Liver (tissue), 9 donors: ENCODE measurements around the gene ESD. TPM values are rescaled to one million over a fixed set of nuclear protein-coding genes. Genes with fewer than 3 reads are reported as not detected.

ENCODE experiments used
- DNase-seq: peaks from one replicate; pipeline ENCODE4 v3.0.0-alpha.2; 2017; ENCODE audit warnings: low spot score
- H3K27ac ChIP-seq, 2 donors: one replicate each; pipeline ENCODE4 v1.7.0; 2013; ENCODE audit warnings: inconsistent platforms in 2 of 2, low read length in 2 of 2, control low read depth in 1 of 2, low read depth in 1 of 2, mild to moderate bottlenecking in 1 of 2
- H3K27me3 ChIP-seq, 4 donors: one replicate each; pipeline versions ENCODE4 v1.6.1 to v1.7.0; 2013; ENCODE audit warnings: low read length in 3 of 4, inconsistent platforms in 1 of 4, mild to moderate bottlenecking in 1 of 4, moderate library complexity in 1 of 4; ENCODE audit not compliant: control insufficient read depth in 4 of 4, insufficient read depth in 4 of 4
- H3K36me3 ChIP-seq, 4 donors: one replicate each; pipeline versions ENCODE4 v1.6.1 to v1.7.0; 2013; ENCODE audit warnings: low read length in 3 of 4, mild to moderate bottlenecking in 3 of 4, low read depth in 1 of 4, moderate library complexity in 1 of 4; ENCODE audit not compliant: control insufficient read depth in 4 of 4, insufficient read depth in 3 of 4
- H3K4me1 ChIP-seq, 4 donors: one replicate each; pipeline versions ENCODE4 v1.6.1 to v1.7.0; 2013; ENCODE audit warnings: low read length in 3 of 4, mild to moderate bottlenecking in 3 of 4, moderate library complexity in 1 of 4; ENCODE audit not compliant: control insufficient read depth in 4 of 4, insufficient read depth in 4 of 4
- H3K4me3 ChIP-seq, 3 donors: one replicate each; pipeline versions ENCODE4 v1.6.1 to v1.7.0; 2013; ENCODE audit warnings: low read length in 3 of 3, control low read depth in 1 of 3, low read depth in 1 of 3, mild to moderate bottlenecking in 1 of 3
- H3K9ac ChIP-seq, 2 donors: one replicate each; pipeline ENCODE4 v1.7.0; 2013; ENCODE audit warnings: low read length in 2 of 2, mild to moderate bottlenecking in 2 of 2, moderate library complexity in 2 of 2, control low read depth in 1 of 2, low read depth in 1 of 2
- H3K9me3 ChIP-seq, 4 donors: one replicate each; pipeline versions ENCODE4 v1.6.1 to v1.7.0; 2013; ENCODE audit warnings: low read length in 3 of 4; ENCODE audit not compliant: control insufficient read depth in 4 of 4
- ATF3 ChIP-seq: IDR thresholded peaks from 2 replicates; pipeline ENCODE4 v1.6.1; 2016; ENCODE audit warnings: antibody characterized with exemption
- CTCF ChIP-seq: fragments of 150-350 bp; IDR thresholded peaks from 2 replicates; pipeline ENCODE4 v1.5.1; 2017; ENCODE audit warnings: improper control_type of control experiment, low read depth, low read length; ENCODE audit not compliant: missing input control
- EGR1 ChIP-seq, 2 donors: IDR thresholded peaks; 2 replicates each; pipeline ENCODE4 v1.6.1; 2016 to 2018; ENCODE audit warnings: antibody characterized with exemption in 2 of 2, low read depth in 2 of 2
- FOXA1 ChIP-seq: IDR thresholded peaks from 2 replicates; pipeline ENCODE4 v1.6.1; 2016; ENCODE audit warnings: antibody characterized with exemption
- FOXA2 ChIP-seq: IDR thresholded peaks from 2 replicates; pipeline ENCODE4 v1.6.1; 2016; ENCODE audit warnings: antibody characterized with exemption
- GABPA ChIP-seq, 2 donors: IDR thresholded peaks in 1 of 2; conservative IDR thresholded peaks in 1 of 2; 2 replicates each; pipeline ENCODE4 v1.6.1; 2016; ENCODE audit warnings: antibody characterized with exemption in 2 of 2, mild to moderate bottlenecking in 1 of 2, moderate library complexity in 1 of 2
- HNF4A ChIP-seq, 2 donors: conservative IDR thresholded peaks; 2 replicates each; pipeline ENCODE4 v1.6.1; 2016; ENCODE audit warnings: antibody characterized with exemption in 2 of 2, mild to moderate bottlenecking in 2 of 2
- HNF4G ChIP-seq: IDR thresholded peaks from 2 replicates; pipeline ENCODE4 v1.6.1; 2016; ENCODE audit warnings: antibody characterized with exemption
- JUND ChIP-seq, 2 donors: IDR thresholded peaks; 2 replicates each; pipeline ENCODE4 v1.6.1; 2016; ENCODE audit warnings: antibody characterized with exemption in 2 of 2
- MAX ChIP-seq: IDR thresholded peaks from 2 replicates; pipeline ENCODE4 v1.6.1; 2016; ENCODE audit warnings: antibody characterized with exemption
- NR2F2 ChIP-seq: IDR thresholded peaks from 2 replicates; pipeline ENCODE4 v1.6.1; 2016; ENCODE audit warnings: antibody characterized with exemption
- RAD21 ChIP-seq, 2 donors: IDR thresholded peaks; 2 replicates each; pipeline ENCODE4 v1.6.1; 2016; ENCODE audit warnings: antibody characterized with exemption in 2 of 2, mild to moderate bottlenecking in 2 of 2
- RXRA ChIP-seq, 2 donors: IDR thresholded peaks; 2 replicates each; pipeline ENCODE4 v1.6.1; 2017 to 2018; ENCODE audit warnings: antibody characterized with exemption in 2 of 2, mild to moderate bottlenecking in 1 of 2
- SP1 ChIP-seq: IDR thresholded peaks from 2 replicates; pipeline ENCODE4 v1.6.1; 2018; ENCODE audit warnings: antibody characterized with exemption, mild to moderate bottlenecking
- TAF1 ChIP-seq: conservative IDR thresholded peaks from 2 replicates; pipeline ENCODE4 v1.6.1; 2016; ENCODE audit warnings: antibody characterized with exemption, mild to moderate bottlenecking
- YY1 ChIP-seq: IDR thresholded peaks from 2 replicates; pipeline ENCODE4 v1.6.1; 2016; ENCODE audit warnings: antibody characterized with exemption, mild to moderate bottlenecking
- WGBS: extraction: QIAGEN DNeasy Blood & Tissue Kit; methylation state at CpG from one replicate; pipeline ENCODE4 v1.1.7; 2013; 5-methylcytosine and 5-hydroxymethylcytosine counted together
- polyA plus RNA-seq, 2 donors: library from polyadenylated mRNA; stranded (reverse) in 1 of 2; unstranded in 1 of 2; fragments of 200-250 nt in 1 of 2; fragments of >200 nt in 1 of 2; fragmentation: Nextera tagmentation in 1 of 2; extraction: Ambion mirVana in 1 of 2; gene quantifications; one replicate each; pipeline versions ENCODE4 v1.2.1 to v1.2.3, GENCODE V29; 2013 to 2015
- total RNA-seq, 2 donors: library from RNA; depleted of rRNA; stranded (reverse); fragments of >200 nt; gene quantifications; one replicate each; pipeline ENCODE4 v1.2.3, GENCODE V29; 2014
- TF ChIP-seq, protein P1 (sequence below): IDR thresholded peaks from 2 replicates; pipeline ENCODE4 v1.6.1; 2016; ENCODE audit warnings: antibody characterized with exemption
- TF ChIP-seq, protein P2 (sequence below): IDR thresholded peaks from 2 replicates; pipeline ENCODE4 v1.6.1; 2016; ENCODE audit warnings: antibody characterized with exemption, mild to moderate bottlenecking
- donor health status: healthy.
- donor health status: healthy.
- donor health status: healthy.
- donor health status: healthy.
- donor health status: healthy.

Gene ESD
- total and polyA plus RNA-seq, 4 donors, result 63.3 to 146 (median 72.0) TPM

GRCh38 chr13:46799139-46799538, 2.2 kb upstream of the ESD start:
- Histone ChIP-seq H3K4me3 (peak overlapping the region in 1 of 3 donors; percentile 29), H3K27ac (no peak overlapping the region), H3K27me3 (no peaks in the 10 kb centered on the region), H3K36me3 (no peaks in the 10 kb centered on the region), H3K9me3 (no peaks in the 10 kb centered on the region), H3K4me1 (peaks cover 7 to 58% (median 33%) of the 10 kb centered on the region in 4 donors), H3K9ac (no peak overlapping the region)
- TF ChIP-seq HNF4A (conservative IDR thresholded peaks at IDR 0.05) (peak in 1 of 2 donors; percentile 20), RXRA (IDR thresholded peaks at IDR 0.05) (peak in 1 of 2 donors; percentile 17)
- TF ChIP-seq, protein P1, sequence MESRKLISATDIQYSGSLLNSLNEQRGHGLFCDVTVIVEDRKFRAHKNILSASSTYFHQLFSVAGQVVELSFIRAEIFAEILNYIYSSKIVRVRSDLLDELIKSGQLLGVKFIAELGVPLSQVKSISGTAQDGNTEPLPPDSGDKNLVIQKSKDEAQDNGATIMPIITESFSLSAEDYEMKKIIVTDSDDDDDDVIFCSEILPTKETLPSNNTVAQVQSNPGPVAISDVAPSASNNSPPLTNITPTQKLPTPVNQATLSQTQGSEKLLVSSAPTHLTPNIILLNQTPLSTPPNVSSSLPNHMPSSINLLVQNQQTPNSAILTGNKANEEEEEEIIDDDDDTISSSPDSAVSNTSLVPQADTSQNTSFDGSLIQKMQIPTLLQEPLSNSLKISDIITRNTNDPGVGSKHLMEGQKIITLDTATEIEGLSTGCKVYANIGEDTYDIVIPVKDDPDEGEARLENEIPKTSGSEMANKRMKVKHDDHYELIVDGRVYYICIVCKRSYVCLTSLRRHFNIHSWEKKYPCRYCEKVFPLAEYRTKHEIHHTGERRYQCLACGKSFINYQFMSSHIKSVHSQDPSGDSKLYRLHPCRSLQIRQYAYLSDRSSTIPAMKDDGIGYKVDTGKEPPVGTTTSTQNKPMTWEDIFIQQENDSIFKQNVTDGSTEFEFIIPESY, result no peak
- DNase-seq, result no peak
- WGBS, result 39% methylated on average over 4 of the region's 4 CpGs

- no peaks in the 10 kb centered on the region for H3K36me3 ChIP-seq
- WGBS, result 20% methylated on average over 9 of the region's 9 CpGs
These were observed 708 bp upstream of the ESD start for GRCh38 chr13:46797501-46798237.

More at GRCh38 chr13:46797501-46798237, 708 bp upstream of the ESD start:
- H3K9ac ChIP-seq, result peak overlapping the region; percentile 42 to 68
- TF ChIP-seq ATF3, result peak; percentile 68
- TF ChIP-seq FOXA2, result no peak
- TF ChIP-seq RXRA (IDR thresholded peaks at IDR 0.05), result peak in 1 of 2 donors; percentile 47
- peak; percentile 76 for TF ChIP-seq HNF4G
- no peak for TF ChIP-seq NR2F2
- TF ChIP-seq MAX, result no peak
- TF ChIP-seq, protein P1, result no peak
- peak; percentile 43 for TF ChIP-seq TAF1
- no peak for TF ChIP-seq GABPA (IDR thresholded peaks at IDR 0.05 in 1 of 2, conservative IDR thresholded peaks at IDR 0.05 in 1 of 2)
- TF ChIP-seq SP1, result peak; percentile 76
- peak in 1 of 2 donors; percentile 39 for TF ChIP-seq JUND (IDR thresholded peaks at IDR 0.05)
- TF ChIP-seq YY1, result no peak
- TF ChIP-seq EGR1 (IDR thresholded peaks at IDR 0.05; ENCODE audit: low read depth in 2 of 2), result no peak
- TF ChIP-seq CTCF, result no peak
- TF ChIP-seq, protein P2, sequence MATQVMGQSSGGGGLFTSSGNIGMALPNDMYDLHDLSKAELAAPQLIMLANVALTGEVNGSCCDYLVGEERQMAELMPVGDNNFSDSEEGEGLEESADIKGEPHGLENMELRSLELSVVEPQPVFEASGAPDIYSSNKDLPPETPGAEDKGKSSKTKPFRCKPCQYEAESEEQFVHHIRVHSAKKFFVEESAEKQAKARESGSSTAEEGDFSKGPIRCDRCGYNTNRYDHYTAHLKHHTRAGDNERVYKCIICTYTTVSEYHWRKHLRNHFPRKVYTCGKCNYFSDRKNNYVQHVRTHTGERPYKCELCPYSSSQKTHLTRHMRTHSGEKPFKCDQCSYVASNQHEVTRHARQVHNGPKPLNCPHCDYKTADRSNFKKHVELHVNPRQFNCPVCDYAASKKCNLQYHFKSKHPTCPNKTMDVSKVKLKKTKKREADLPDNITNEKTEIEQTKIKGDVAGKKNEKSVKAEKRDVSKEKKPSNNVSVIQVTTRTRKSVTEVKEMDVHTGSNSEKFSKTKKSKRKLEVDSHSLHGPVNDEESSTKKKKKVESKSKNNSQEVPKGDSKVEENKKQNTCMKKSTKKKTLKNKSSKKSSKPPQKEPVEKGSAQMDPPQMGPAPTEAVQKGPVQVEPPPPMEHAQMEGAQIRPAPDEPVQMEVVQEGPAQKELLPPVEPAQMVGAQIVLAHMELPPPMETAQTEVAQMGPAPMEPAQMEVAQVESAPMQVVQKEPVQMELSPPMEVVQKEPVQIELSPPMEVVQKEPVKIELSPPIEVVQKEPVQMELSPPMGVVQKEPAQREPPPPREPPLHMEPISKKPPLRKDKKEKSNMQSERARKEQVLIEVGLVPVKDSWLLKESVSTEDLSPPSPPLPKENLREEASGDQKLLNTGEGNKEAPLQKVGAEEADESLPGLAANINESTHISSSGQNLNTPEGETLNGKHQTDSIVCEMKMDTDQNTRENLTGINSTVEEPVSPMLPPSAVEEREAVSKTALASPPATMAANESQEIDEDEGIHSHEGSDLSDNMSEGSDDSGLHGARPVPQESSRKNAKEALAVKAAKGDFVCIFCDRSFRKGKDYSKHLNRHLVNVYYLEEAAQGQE, result no peak
- TF ChIP-seq RAD21 (IDR thresholded peaks at IDR 0.05), result no peak
- TF ChIP-seq FOXA1, result no peak
- TF ChIP-seq HNF4A (conservative IDR thresholded peaks at IDR 0.05), result peak; percentile 91 to 98
- peak overlapping the region; percentile 62 to 99 (median 91) for H3K4me3 ChIP-seq
- H3K27ac ChIP-seq, result peak overlapping the region; percentile 81 to 93
- peaks cover 8 to 62% (median 35%) of the 10 kb centered on the region in 4 donors for H3K4me1 ChIP-seq
- H3K27me3 ChIP-seq, result no peaks in the 10 kb centered on the region
- no peaks in the 10 kb centered on the region for H3K9me3 ChIP-seq
- peak; percentile 35 for DNase-seq
